Measurements from ENCODE around the gene COL6A3.

DNA sequence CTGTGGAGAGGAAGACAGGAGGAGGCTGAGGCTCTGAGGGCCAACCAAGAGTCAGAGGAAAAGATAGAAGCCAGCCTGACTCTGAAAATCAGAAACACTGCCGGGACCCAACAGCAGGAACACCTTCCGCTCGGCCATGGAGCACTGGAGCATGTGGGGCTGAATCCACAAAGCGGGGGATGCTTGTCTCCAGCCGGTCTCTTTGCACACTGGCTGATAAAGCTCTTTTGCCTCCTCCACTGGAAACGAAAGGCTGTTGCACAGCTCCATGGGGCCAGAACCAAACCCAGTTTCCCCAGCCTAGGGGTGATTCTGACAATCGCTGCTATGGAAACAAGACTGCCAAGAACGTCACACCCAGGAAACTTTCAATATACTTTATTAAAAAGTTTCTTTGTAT, 90.3 kb downstream of the COL6A3 start:
- TF ChIP-seq EZH2 (IDR thresholded peaks at IDR 0.05; ENCODE audit: borderline replicate concordance, low read length) (no peak), CTCF (conservative IDR thresholded peaks at IDR 0.05 in 1 of 2, IDR thresholded peaks at IDR 0.05 in 1 of 2; ENCODE audit: extremely low read depth in 1 of 2, insufficient read depth in 1 of 2, low read depth in 1 of 2, low read length in 2 of 2) (no peak)
